Cortex of kidney (tissue), 1 donor: ENCODE results near the gene CCDC127.
"Not testable (repeated sequence)": the region's sequence is repeated elsewhere in the genome, so short reads cannot be mapped to it uniquely, and the experiment has no call there.

ENCODE experiments used
- DNase-seq: peaks from one replicate; lab custom pipeline; 2025; lab: John Stamatoyannopoulos, UW

Gene CCDC127, protein sequence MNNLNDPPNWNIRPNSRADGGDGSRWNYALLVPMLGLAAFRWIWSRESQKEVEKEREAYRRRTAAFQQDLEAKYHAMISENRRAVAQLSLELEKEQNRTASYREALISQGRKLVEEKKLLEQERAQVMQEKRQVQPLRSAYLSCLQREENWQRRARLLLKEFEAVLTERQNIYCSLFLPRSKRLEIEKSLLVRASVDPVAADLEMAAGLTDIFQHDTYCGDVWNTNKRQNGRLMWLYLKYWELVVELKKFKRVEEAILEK

GRCh38 chr5:217494-218456, at the start of gene CCDC127, which contains the start of gene SDHA:
CCDC127 (minus strand) TSS chr5:218153; CDS start chr5:216849, 1,304 bp downstream.
SDHA (plus strand) TSS chr5:218320; CDS start chr5:218356, 36 bp downstream.
- peak; percentile 75 for DNase-seq

- no peak for DNase-seq
Observed at GRCh38 chr5:267716-268115, 49.8 kb upstream of the CCDC127 start.

- DNase-seq = not testable (repeated sequence)
Observed at GRCh38 chr5:266311-267026, 48.5 kb upstream of the CCDC127 start.

DNA sequence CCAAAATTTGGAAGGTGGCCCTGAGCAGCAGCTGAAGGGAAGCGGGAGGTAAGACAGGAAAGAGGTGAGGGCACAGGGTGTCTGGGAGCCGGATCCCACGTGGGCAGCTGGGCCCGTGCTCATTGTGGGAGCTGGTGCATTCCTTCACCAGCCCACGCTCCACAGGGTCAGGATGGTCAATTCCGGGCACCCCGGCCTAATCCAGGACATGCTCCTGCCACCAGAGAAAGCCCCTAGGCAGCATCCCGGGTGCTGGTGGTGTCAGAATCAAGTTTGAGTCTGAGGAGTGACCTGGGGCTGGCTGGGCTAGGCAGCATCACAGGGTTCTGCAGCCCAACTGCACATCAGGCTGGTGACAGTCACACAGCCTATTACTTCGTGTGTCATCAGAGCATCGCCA, 46.4 kb upstream of the CCDC127 start:
- no peak for DNase-seq

DNA sequence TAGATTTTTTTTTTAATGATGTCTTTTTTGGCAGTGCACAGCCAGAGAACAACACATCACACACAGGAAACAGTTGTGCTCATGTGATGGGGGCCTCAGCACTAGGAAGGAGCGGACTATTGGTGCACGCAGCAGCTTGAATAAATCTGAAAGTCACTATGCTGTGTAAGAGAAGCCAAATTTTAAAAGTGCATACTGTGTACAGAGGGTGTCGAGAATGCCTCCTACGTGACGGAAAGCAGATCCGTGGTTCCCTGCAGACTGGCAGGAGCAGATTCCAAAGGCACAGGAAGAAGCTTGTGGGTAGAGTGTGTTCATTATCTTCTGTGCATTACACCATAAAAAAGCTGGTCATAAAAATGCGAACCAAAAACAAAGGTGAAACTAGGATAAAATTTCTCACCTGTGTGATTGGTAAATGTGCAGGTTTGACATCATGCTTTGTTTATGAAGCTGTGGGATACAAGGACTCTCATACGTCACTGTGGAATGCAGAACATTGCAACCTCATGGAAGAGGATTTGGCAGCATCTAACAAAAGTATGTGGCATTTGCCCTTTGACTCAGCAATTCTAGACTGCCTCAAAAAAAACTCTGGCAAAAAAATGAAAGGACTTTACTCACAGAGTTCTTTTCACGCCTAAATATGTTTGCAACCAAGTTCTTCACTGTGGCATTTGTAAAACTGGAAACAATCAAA, 45.5 kb upstream of the CCDC127 start:
- DNase-seq = not testable (repeated sequence)

DNA sequence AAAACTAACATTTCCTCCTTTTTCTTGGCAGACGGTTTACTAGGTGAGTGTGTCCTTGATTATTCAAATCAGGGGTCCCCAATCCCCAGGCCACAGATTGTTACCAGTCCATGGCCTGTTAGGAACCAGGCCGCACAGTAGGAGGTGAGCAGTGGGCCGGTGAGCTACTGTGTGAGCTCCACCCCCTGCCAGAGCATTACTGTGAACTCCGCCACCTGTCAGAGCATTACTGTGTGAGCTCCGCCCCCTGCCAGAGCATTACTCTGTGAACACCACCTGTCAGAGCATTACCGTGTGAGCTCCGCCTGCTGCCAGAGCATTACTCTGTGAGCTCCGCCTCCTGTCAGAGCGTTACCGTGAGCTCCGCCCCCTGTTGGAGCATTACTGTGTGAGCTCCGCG, 39.2 kb upstream of the CCDC127 start:
- DNase-seq = no peak

DNA sequence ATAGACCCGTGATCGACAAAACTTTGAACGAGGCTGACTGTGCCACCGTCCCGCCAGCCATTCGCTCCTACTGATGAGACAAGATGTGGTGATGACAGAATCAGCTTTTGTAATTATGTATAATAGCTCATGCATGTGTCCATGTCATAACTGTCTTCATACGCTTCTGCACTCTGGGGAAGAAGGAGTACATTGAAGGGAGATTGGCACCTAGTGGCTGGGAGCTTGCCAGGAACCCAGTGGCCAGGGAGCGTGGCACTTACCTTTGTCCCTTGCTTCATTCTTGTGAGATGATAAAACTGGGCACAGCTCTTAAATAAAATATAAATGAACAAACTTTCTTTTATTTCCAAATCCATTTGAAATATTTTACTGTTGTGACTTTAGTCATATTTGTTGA, 38.4 kb upstream of the CCDC127 start:
- not testable (repeated sequence) for DNase-seq

DNA sequence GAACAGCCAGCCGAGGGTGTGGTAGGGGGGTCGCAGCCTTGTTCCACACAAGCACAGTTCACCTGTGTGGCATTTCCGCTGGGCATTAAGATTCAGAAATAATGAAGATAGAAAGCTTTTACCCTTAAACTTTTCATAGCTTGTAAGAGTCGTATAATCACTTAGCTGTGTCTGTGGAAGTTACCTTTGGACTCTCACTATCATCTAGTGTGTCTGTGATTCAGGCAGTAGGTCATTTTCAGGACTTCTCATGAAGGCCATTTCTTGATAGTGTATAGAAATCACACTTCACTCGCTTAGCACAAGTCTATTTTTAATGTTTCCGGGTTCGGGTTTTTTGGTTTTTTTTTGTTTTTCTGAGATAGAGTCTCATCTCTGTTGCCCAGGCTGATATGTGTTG, 37.2 kb upstream of the CCDC127 start:
- not testable (repeated sequence) for DNase-seq

- not testable (repeated sequence) for DNase-seq
Observed at GRCh38 chr5:254322-254721, 36.4 kb upstream of the CCDC127 start.

DNA sequence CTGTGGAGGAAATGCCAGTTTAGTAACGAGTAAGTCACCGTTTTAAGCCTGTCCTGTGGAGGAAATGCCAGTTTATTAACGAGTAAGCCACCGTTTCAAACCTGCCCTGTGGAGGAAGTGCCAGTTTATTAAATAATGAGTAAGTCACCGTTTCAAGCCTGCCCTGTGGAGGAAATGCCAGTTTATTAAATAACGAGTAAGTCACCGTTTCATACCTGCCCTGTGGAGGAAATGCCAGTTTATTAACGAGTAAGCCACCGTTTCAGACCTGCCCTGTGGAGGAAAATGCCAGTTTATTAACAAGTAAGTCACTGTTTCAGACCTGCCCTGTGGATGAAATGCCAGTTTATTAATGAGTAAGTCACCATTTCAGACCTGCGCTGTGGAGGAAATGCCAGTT, 34.6 kb upstream of the CCDC127 start:
- no peak for DNase-seq

GRCh38 chr5:251975-252374, 34.0 kb upstream of the CCDC127 start:
- DNase-seq = not testable (repeated sequence)

DNA sequence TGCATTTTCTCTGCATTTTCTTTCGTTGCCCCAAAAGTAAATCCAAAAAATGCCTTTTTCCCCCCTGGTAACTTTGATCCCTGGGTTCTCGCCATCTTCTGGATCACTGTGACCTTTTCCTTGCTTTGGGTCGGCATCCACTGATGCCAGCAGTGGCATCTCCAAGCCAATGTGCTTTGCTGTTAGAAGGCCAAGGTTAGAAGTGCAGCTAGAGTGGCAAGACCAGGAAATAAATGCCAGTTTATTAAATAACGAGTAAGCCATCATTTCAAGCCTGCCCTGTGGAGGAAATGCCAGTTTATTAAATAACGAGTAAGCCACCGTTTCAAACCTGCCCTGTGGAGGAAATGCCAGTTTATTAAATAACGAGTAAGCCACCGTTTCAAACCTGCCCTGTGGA, 33.6 kb upstream of the CCDC127 start:
- DNase-seq = not testable (repeated sequence)

DNA sequence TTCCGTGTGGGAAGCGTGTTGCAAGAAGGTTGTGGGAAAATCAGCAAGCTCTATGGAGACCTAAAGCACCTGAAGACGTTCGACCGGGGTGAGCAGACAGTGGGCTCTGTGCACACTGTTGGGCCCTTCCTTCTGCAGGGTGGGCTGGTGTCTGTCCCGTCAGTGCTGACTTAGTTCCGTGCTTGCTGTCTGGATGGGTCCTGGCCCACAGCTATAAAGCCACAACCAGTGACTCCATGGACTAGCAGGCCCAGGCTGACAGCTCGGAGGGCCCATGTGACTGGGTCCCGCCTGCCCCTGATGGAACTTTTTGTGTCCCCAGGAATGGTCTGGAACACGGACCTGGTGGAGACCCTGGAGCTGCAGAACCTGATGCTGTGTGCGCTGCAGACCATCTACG, 33.1 kb upstream of the CCDC127 start:
- not testable (repeated sequence) for DNase-seq

DNA sequence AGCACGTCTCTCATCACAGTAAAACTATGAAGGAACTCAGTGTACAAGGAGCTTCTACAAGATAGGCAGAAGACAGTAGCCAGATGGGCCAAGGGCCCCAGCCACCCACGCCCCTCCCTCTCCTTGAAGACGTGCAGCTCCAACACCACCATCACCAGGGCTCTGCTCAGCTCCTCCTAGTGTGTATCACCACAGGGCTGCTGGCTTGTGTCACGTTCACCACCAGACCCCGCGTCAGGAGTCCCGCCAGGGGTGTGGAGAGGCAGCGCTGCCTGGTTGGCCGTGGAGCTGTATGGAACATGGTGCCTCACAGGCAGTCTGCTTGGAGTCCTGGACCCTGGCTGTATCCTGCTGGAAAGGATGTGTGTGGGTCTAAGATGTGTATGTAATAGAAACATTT, 32.4 kb upstream of the CCDC127 start:
- DNase-seq = not testable (repeated sequence)

DNA sequence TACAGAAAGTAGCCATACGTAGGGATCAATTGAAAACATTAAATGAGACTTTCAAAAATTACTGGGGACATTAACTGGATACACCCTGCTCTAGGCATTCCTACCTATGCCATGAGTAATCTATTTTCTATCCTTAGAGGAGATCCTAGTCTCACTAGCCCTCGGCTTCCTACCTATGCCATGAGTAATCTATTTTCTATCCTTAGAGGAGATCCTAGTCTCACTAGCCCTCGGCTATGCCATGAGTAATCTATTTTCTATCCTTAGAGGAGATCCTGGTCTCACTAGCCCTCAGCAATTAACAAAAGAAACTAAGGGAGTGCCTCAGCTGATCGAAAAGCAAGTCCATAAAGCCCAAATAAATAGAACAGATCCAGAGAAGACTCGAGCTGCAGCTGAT, 27.8 kb upstream of the CCDC127 start:
- DNase-seq = not testable (repeated sequence)

GRCh38 chr5:243683-244367, 25.9 kb upstream of the CCDC127 start:
- DNase-seq = not testable (repeated sequence)

DNA sequence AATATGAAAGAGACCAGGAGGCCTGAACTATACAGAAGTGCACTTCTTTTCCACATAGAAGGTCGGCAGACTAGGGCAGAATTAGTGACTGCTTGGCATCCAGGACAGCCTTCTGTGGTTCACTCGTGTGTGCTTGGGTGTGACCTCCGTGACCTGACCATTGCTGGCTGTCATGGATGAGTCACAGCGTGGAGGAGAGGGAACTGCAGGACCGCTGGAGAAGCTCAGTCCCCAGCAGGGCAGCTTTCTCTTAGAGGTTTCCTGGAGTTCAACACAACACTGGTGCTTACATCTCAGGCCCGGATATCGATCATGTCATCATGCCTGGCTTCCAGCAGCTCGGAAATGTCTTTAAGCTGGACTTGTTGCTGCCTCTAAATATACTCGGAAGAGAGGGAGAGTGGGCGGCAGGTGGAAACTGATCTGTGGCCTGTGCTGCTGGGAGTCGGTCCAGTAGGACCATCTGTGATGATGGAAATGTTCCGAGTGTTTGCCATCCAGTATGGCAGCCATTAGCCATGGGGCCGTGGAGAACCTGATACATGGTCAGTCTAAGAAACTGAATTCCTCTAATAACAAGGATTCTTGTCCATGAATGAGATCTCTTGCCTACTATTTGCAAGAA, 23.2 kb upstream of the CCDC127 start:
- not testable (repeated sequence) for DNase-seq

GRCh38 chr5:240550-240949, 22.6 kb upstream of the CCDC127 start:
- not testable (repeated sequence) for DNase-seq

GRCh38 chr5:237931-238330, 20.0 kb upstream of the CCDC127 start:
- not testable (repeated sequence) for DNase-seq

GRCh38 chr5:235527-235926, 17.6 kb upstream of the CCDC127 start:
- not testable (repeated sequence) for DNase-seq
